Bronchial epithelial cell (primary cell): ENCODE results near the gene OR10G8. TPM values are rescaled to one million over a fixed set of nuclear protein-coding genes. Genes with fewer than 3 reads are reported as not detected.
A peak's percentile ranks its signal among the peaks of the same experiment; 100 is the strongest.

ENCODE experiments used
- DNase-seq: peaks from one replicate; pipeline ENCODE4 v3.0.0-alpha.2; 2010; ENCODE audit warnings: low read depth
- FAIRE-seq: peaks from 2 replicates; lab custom pipeline; 2011; peaks lifted over from hg19 to GRCh38; lab: Jason Lieb, UNC
- H3K27me3 ChIP-seq: 2 replicates; pipeline ENCODE4 v1.5.1; 2011; ENCODE audit warnings: low read length; ENCODE audit not compliant: control insufficient read depth, insufficient read depth
- H3K36me3 ChIP-seq: 2 replicates; pipeline ENCODE4 v1.5.1; 2011; ENCODE audit warnings: low read length; ENCODE audit not compliant: control insufficient read depth, insufficient read depth
- H3K4me3 ChIP-seq: 2 replicates; pipeline ENCODE4 v1.5.1; 2011; ENCODE audit warnings: mild to moderate bottlenecking, low read depth, low read length, control low read depth
- CTCF ChIP-seq: IDR thresholded peaks from 2 replicates; pipeline ENCODE4 v1.5.1; 2011; ENCODE audit warnings: mild to moderate bottlenecking, moderate library complexity, low read length, control low read depth, inconsistent platforms; ENCODE audit not compliant: insufficient read depth, severe bottlenecking
- total RNA-seq: library from RNA; depleted of rRNA; stranded (reverse); fragments of >200 nt; gene quantifications from 2 replicates; pipeline ENCODE4 v1.2.1, GENCODE V29; 2014

Gene OR10G8
- total RNA-seq, 1 donor from 2014 or later: not detected

GRCh38 chr11:124074554-124074953 lies 48.0 kb downstream of the OR10G8 start:
- Histone ChIP-seq H3K4me3 (no peak overlapping the region), H3K36me3 (no peaks in the 10 kb centered on the region), H3K27me3 (no peaks in the 10 kb centered on the region)
- no peak for FAIRE-seq
- TF ChIP-seq CTCF: no peak
- no peak for DNase-seq

- DNase-seq (no peak), FAIRE-seq (no peak)
- no peak for TF ChIP-seq CTCF
- H3K36me3 ChIP-seq: no peaks in the 10 kb centered on the region
- no peaks in the 10 kb centered on the region for H3K27me3 ChIP-seq
- no peak overlapping the region for H3K4me3 ChIP-seq
Observed at GRCh38 chr11:124075492-124075840, 48.9 kb downstream of the OR10G8 start.

GRCh38 chr11:124075841-124076651 lies 49.4 kb downstream of the OR10G8 start:
- H3K4me3 ChIP-seq: peak overlapping the region; percentile 41
- FAIRE-seq (no peak), DNase-seq (no peak)
- TF ChIP-seq CTCF: no peak
- H3K36me3 ChIP-seq: no peaks in the 10 kb centered on the region
- no peaks in the 10 kb centered on the region for H3K27me3 ChIP-seq

- TF ChIP-seq CTCF: no peak
- Histone ChIP-seq H3K27me3 (no peaks in the 10 kb centered on the region), H3K36me3 (no peaks in the 10 kb centered on the region), H3K4me3 (no peak overlapping the region)
- FAIRE-seq (no peak), DNase-seq (no peak)
Observed at GRCh38 chr11:124077266-124077665, 50.7 kb downstream of the OR10G8 start.

- H3K36me3 ChIP-seq: no peaks in the 10 kb centered on the region
- TF ChIP-seq CTCF: no peak
- no peaks in the 10 kb centered on the region for H3K27me3 ChIP-seq
- DNase-seq (no peak), FAIRE-seq (no peak)
- H3K4me3 ChIP-seq: no peak overlapping the region
Observed at GRCh38 chr11:124078591-124078990, 52.0 kb downstream of the OR10G8 start.
